K562 (cell line): Measurements from ENCODE around the gene BCR. TPM values are rescaled to one million over a fixed set of nuclear protein-coding genes. Genes with fewer than 3 reads are reported as not detected.

Source experiments
- ATAC-seq: fragments of 200-7000 bp; cut with Tn5 transposase; 3 replicates; pipeline ENCODE4 v1.9.1; 2020; ENCODE audit warnings: moderate library complexity
- BruUV-seq: library from RNA; stranded (reverse); fragments of 400-500 nt; replicated peaks from 2 replicates; lab custom pipeline; 2021; lab: Mats Ljungman, UMichigan
- CTCF ChIA-PET: fragments of 300-600 bp; formaldehyde crosslinking; extraction: SDS; loops from one replicate; lab custom pipeline; 2021; ENCODE audit warnings: low intra/inter-chr PET ratio; lab: Yijun Ruan, JAX
- POLR2A ChIA-PET: fragments of 300-600, 350-650 bp; sonication (Branson Sonifier 250); formaldehyde crosslinking; extraction: SDS; loops from one replicate; lab custom pipeline; 2021; ENCODE audit warnings: antibody characterized with exemption, inconsistent platforms; lab: Yijun Ruan, JAX
- DNase-seq, 4 experiments: peaks; one replicate each; pipeline versions ENCODE4 v3.0.0 to v3.0.0-alpha.2; 2011 to 2018; ENCODE audit warnings: low spot score in 3 of 4, mixed read lengths in 3 of 4; ENCODE audit errors: extremely low read depth in 1 of 4
- FAIRE-seq: peaks from 2 replicates; lab custom pipeline; 2011; peaks lifted over from hg19 to GRCh38; lab: Jason Lieb, UNC
- H2AFZ ChIP-seq: 2 replicates; pipeline ENCODE4 v1.6.0; 2011; ENCODE audit warnings: low read depth, low read length, control low read depth, inconsistent platforms
- H3K27ac ChIP-seq: fragments of 200-600 bp; 3 replicates; pipeline ENCODE4 v1.8.0; 2011; ENCODE audit warnings: low read depth, mild to moderate bottlenecking, control low read depth, inconsistent platforms, low read length, moderate library complexity, mixed read lengths; ENCODE audit errors: extremely low read depth
- H3K27me3 ChIP-seq, 2 experiments: fragments of 300-600 bp in 1 of 2; 2 replicates in 1 of 2; 3 replicates in 1 of 2; pipeline versions ENCODE4 v1.6.0 to v1.8.0; 2011; ENCODE audit warnings: inconsistent platforms in 2 of 2, low read length in 2 of 2, mild to moderate bottlenecking in 1 of 2, mixed read lengths in 1 of 2, moderate library complexity in 1 of 2; ENCODE audit not compliant: control insufficient read depth in 2 of 2, insufficient read depth in 2 of 2
- H3K36me3 ChIP-seq: fragments of 300-600 bp; 3 replicates; pipeline ENCODE4 v1.8.0; 2011; ENCODE audit warnings: mild to moderate bottlenecking, low read length, inconsistent platforms; ENCODE audit not compliant: control insufficient read depth, insufficient read depth
- H3K4me1 ChIP-seq, 2 experiments: fragments of 200-600 bp in 1 of 2; replicated peaks in 1 of 2; 2 replicates in 1 of 2; 3 replicates in 1 of 2; pipeline versions ENCODE4 v1.5.1 to v1.8.0; 2011; ENCODE audit warnings: inconsistent platforms in 2 of 2, low read length in 2 of 2, mild to moderate bottlenecking in 1 of 2, mixed read lengths in 1 of 2, moderate library complexity in 1 of 2; ENCODE audit not compliant: control insufficient read depth in 2 of 2, insufficient read depth in 2 of 2
- H3K4me2 ChIP-seq: 2 replicates; pipeline ENCODE4 v1.6.1; 2011; ENCODE audit warnings: low read length, control low read depth, inconsistent platforms, mixed read lengths; ENCODE audit not compliant: insufficient read depth
- H3K4me3 ChIP-seq: fragments of 200-600 bp; sonication (generic), shearing (Covaris generic); 2 replicates; pipeline ENCODE4 v1.5.1; 2016; ENCODE audit warnings: control low read depth, inconsistent platforms
- H3K79me2 ChIP-seq: fragments of 200-600 bp; 3 replicates; pipeline ENCODE4 v1.8.0; 2011; ENCODE audit warnings: low read length, inconsistent platforms; ENCODE audit not compliant: control insufficient read depth, insufficient read depth
- H3K9ac ChIP-seq, 2 experiments: 2 replicates each; pipeline versions ENCODE4 v1.6.0 to v1.6.1; 2011; ENCODE audit warnings: low read depth in 2 of 2, low read length in 2 of 2, control low read depth in 1 of 2, inconsistent platforms in 1 of 2, mild to moderate bottlenecking in 1 of 2, mixed read lengths in 1 of 2; ENCODE audit not compliant: insufficient read depth in 1 of 2
- H3K9me1 ChIP-seq: one replicate; pipeline ENCODE4 v1.6.0; 2011; ENCODE audit warnings: inconsistent platforms, mild to moderate bottlenecking, low read length, moderate library complexity; ENCODE audit not compliant: control insufficient read depth, insufficient read depth
- H3K9me3 ChIP-seq: replicated peaks from 2 replicates; pipeline ENCODE4 v1.5.1; 2011; ENCODE audit warnings: low read depth, low read length, inconsistent platforms; ENCODE audit not compliant: control insufficient read depth, insufficient read depth
- H4K20me1 ChIP-seq: replicated peaks from 2 replicates; pipeline ENCODE4 v1.6.1; 2011; ENCODE audit warnings: low read length, inconsistent platforms, mixed read lengths; ENCODE audit not compliant: control insufficient read depth, insufficient read depth
- ATF3 ChIP-seq, 2 experiments: fragments of 450-650 bp in 1 of 2; sonication (generic) in 1 of 2; formaldehyde crosslinking in 1 of 2; IDR thresholded peaks in 1 of 2; conservative IDR thresholded peaks in 1 of 2; 2 replicates each; pipeline versions ENCODE4 v1.6.1 to v1.8.1; 2016 to 2023; ENCODE audit warnings: mild to moderate bottlenecking in 2 of 2, moderate library complexity in 2 of 2, inconsistent platforms in 1 of 2, missing genetic modification reagents in 1 of 2
- DNMT1 ChIP-seq: fragments of 450-650 bp; IDR thresholded peaks from 2 replicates; pipeline ENCODE4 v1.6.1; 2016; ENCODE audit warnings: antibody characterized with exemption, mild to moderate bottlenecking
- MLX ChIP-seq, 2 experiments: fragments of 450-650 bp in 1 of 2; sonication (generic) in 1 of 2; formaldehyde crosslinking; conservative IDR thresholded peaks; 2 replicates each; pipeline versions ENCODE4 v1.4.0 to v1.8.1; 2020 to 2022; ENCODE audit warnings: mild to moderate bottlenecking in 1 of 2, missing genetic modification reagents in 1 of 2
- SMAD4 ChIP-seq: fragments of 250-450 bp; sonication (Bioruptor Pico); conservative IDR thresholded peaks from 2 replicates; pipeline ENCODE4 v1.8.0; 2021; ENCODE audit warnings: inconsistent platforms, mild to moderate bottlenecking, moderate library complexity
- ZEB2 ChIP-seq: fragments of 450-650 bp; IDR thresholded peaks from 2 replicates; pipeline ENCODE4 v1.6.1; 2016
- ZFP1 ChIP-seq: fragments of 450-650 bp; formaldehyde crosslinking; IDR thresholded peaks from 2 replicates; pipeline ENCODE4 v1.4.0; 2020; ENCODE audit warnings: mild to moderate bottlenecking, mixed read lengths
- ZNF395 ChIP-seq: fragments of 200-800 bp; sonication (Bioruptor generic); IDR thresholded peaks from 2 replicates; pipeline ENCODE4 v1.6.1; 2017; ENCODE audit warnings: missing genetic modification characterization, missing compliant biosample characterization
- ZNF655 ChIP-seq: fragments of 250-450 bp; sonication (Bioruptor Pico); IDR thresholded peaks from 2 replicates; pipeline ENCODE4 v1.5.0; 2021
- WGBS: fragments of 100-300 bp; shearing (Covaris generic); methylation state at CpG from one replicate; pipeline ENCODE4 v1.1.6; 2016; ENCODE audit warnings: low coverage, mixed read lengths; ENCODE audit not compliant: insufficient coverage; ENCODE audit errors: missing lambda C conversion rate; 5-methylcytosine and 5-hydroxymethylcytosine counted together
- in situ Hi-C: fragments of 300-500 bp; cut with MboI; formaldehyde crosslinking; loops from 4 replicates; pipeline ENCODE4 v1.15.0; 2018; ENCODE audit warnings: inconsistent platforms, mixed read lengths
- intact Hi-C: fragments of 100-400 bp; cut with micrococcal nuclease; formaldehyde crosslinking; loops from 2 replicates; pipeline ENCODE4 v1.14.2; 2022
- polyA plus RNA-seq, 8 experiments: library from polyadenylated mRNA; depleted of rRNA in 4 of 8; stranded (reverse) in 5 of 8; unstranded in 3 of 8; fragments of >200 nt; fragmentation: Nextera tagmentation in 2 of 8; fragmentation: Illumina TruSeq in 1 of 8; extraction: Ambion mirVana in 2 of 8; extraction: Trizol in 1 of 8; gene quantifications; 2 replicates each; pipeline versions ENCODE4 v1.2.1 to v1.2.3, GENCODE V29; 2011 to 2014; ENCODE audit warnings: inconsistent platforms in 1 of 8, missing spikeins in 1 of 8
- total RNA-seq, 7 experiments: library from RNA; depleted of rRNA in 6 of 7; stranded (reverse); fragments of >200 nt in 6 of 7; fragmentation: Illumina TruSeq in 2 of 7; extraction: Trizol in 2 of 7; gene quantifications; 2 replicates each; pipeline versions ENCODE4 v1.2.1 to v1.2.3, GENCODE V29; 2011 to 2021; ENCODE audit warnings: low replicate concordance in 1 of 7
- TF ChIP-seq, protein P1 (sequence below): sonication (generic); formaldehyde crosslinking; IDR thresholded peaks from 2 replicates; pipeline ENCODE4 v1.8.1; 2023; ENCODE audit warnings: mild to moderate bottlenecking, missing genetic modification reagents, moderate library complexity

The BCR gene
- total and polyA plus RNA-seq, 9 of the 15 experiments (the other 6 are each of a cell fraction or from before 2014, with no cell fraction given) = 0.41 to 150 (median 45.6) TPM

DNA sequence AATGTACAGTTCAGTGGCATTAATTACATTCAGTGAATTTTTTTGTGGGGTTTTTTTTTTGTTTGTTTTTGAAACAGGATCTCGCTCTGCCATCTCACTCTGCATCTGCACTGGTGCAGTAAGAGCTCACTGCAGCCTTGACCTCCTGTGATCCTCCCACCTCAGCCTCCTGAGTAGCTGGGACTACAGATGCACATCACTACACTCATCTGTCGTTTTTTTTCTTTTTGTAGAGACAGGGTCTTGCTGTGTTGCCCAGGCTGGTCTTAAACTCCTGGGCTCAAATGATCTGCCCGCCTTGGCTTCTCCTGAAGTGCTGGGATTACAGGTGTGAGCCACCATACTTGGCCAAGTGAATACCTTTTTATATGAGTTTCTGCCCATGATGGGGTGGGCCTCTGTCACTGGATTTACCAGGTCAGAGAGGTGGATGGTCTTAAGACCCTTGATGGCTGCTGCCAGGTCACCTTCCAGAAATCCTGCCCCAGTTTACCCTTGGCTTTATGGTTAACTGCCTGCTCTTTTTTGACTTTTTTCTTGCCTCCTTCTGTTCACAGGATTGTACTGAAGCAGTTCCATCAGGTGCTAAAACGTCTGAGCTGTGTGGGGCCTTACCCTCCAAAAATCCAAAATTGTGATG lies 22.6 kb downstream of the BCR start (continued):
- peak in 1 of 2 experiments; percentile 26; a peak in 1 of 4 replicates for TF ChIP-seq MLX (CRISPR knock-in tag; conservative IDR thresholded peaks at IDR 0.05)
- TF ChIP-seq ATF3 (IDR thresholded peaks at IDR 0.05) = no peak
- TF ChIP-seq ATF3 (CRISPR knock-in tag; conservative IDR thresholded peaks at IDR 0.05) = peak; percentile 27; the same call in 1 of the 2 replicates
- no peak for TF ChIP-seq ZNF655

DNA sequence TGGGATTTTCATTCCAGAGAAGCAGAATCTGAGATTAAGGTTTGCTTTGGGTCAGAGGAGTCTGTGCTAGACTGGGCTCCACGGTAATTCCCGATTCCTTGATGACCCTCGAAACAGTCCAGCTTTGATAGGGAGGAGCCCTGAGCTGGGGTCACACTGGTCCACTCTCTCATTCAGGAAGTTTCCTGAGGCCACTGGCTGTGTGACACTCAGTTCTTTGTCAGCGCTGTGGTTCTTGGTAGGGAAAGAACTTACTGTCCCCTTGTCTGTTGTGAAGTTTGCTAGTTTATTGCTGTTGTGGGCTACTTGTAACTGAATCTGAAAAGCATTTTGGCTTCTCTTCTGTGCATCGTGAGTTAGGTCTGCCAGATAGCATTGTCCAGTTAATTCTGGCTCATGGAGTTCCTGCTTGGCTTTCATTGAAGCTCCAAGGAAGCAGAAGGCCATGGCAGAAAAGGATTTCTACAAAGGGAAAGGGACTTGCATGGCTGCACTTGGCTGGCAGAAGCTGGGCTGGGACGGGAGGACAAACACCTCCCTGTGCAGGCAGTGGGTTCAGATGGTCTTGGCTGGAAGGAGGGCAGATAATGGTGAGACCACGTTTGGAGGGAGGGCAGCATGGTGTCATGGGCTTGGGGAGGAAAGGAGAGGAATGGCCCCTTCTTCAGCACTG lies 23.3 kb downstream of the BCR start:
- Histone ChIP-seq H3K9me1 (peaks cover 30% of the 10 kb centered on the region), H3K9me3 (no peaks in the 10 kb centered on the region), H2AFZ (no peak overlapping the region), H3K79me2 (peaks cover 73% of the 10 kb centered on the region), H3K27me3 (no peaks in the 10 kb centered on the region; a peak in 1 of 5 replicates), H3K36me3 (peaks cover 59% of the 10 kb centered on the region), H3K4me3 (no peak overlapping the region), H3K4me1 (peaks cover 0 to 9% of the 10 kb centered on the region in 2 experiments; a peak in 2 of 5 replicates), H3K4me2 (no peak overlapping the region), H3K9ac (peak overlapping the region in 1 of 2 experiments; percentile 8; a peak in 2 of 4 replicates), H3K27ac (no peak overlapping the region; the same call in 2 of the 3 replicates), H4K20me1 (peaks cover 37% of the 10 kb centered on the region)
- intact Hi-C loops (loop anchor here (2.0 kb wide), 1 partner anchor 23 kb away; no protein-coding TSS in a partner anchor), in situ Hi-C loops (no loop called here)
- peak in 1 of 4 experiments; percentile 64 for DNase-seq
- POLR2A ChIA-PET = interaction anchor here (0.6 to 86.5 kb wide), 10 partner anchors 3 to 686 kb away, joined by 3 to 3476 read pairs (median 4); partner anchors contain the start of genes BCR and RAB36
- 71% methylated on average over 7 of the region's 7 CpGs for WGBS
- BruUV-seq = no TSS peak
- TF ChIP-seq, protein P1, sequence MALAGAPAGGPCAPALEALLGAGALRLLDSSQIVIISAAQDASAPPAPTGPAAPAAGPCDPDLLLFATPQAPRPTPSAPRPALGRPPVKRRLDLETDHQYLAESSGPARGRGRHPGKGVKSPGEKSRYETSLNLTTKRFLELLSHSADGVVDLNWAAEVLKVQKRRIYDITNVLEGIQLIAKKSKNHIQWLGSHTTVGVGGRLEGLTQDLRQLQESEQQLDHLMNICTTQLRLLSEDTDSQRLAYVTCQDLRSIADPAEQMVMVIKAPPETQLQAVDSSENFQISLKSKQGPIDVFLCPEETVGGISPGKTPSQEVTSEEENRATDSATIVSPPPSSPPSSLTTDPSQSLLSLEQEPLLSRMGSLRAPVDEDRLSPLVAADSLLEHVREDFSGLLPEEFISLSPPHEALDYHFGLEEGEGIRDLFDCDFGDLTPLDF (CRISPR knock-in tag) = no peak
- 0 out of 2 replicates have a peak, but pooled peaks have one; percentile 45 for TF ChIP-seq ZNF395 (CRISPR knock-in tag)
- no peak for TF ChIP-seq ZFP1 (CRISPR knock-in tag)
- no peak for TF ChIP-seq ZEB2
- no peak for TF ChIP-seq DNMT1
- TF ChIP-seq SMAD4 (CRISPR knock-in tag) = no peak
- ATAC-seq = no peak
- CTCF ChIA-PET = no interaction called here
- no peak for FAIRE-seq
